Amniotic stem cell (primary cell): ENCODE data around the gene SYT14.
"Not testable (repeated sequence)": the region's sequence is repeated elsewhere in the genome, so short reads cannot be mapped to it uniquely, and the experiment has no call there.

Source experiments
- DNase-seq: peaks from one replicate; lab custom pipeline; 2025; lab: John Stamatoyannopoulos, UW

The SYT14 gene

GRCh38 chr1:209945377-209945776 is 7.4 kb downstream of the SYT14 start:
- no peak for DNase-seq

GRCh38 chr1:209948155-209948554 is 10.1 kb downstream of the SYT14 start:
- no peak for DNase-seq

- no peak for DNase-seq
Observed at GRCh38 chr1:209956116-209956515, 18.1 kb downstream of the SYT14 start.

- no peak for DNase-seq
Observed at GRCh38 chr1:209959623-209960022, 21.6 kb downstream of the SYT14 start.

GRCh38 chr1:209960926-209961325 is 22.9 kb downstream of the SYT14 start:
- DNase-seq, result no peak

- no peak for DNase-seq
Observed at GRCh38 chr1:209962388-209962787, 24.4 kb downstream of the SYT14 start.

- DNase-seq, result no peak
Observed at GRCh38 chr1:209962856-209963255, 24.8 kb downstream of the SYT14 start.

- DNase-seq, result no peak
Observed at GRCh38 chr1:209965996-209966395, 28.0 kb downstream of the SYT14 start.

- DNase-seq, result not testable (repeated sequence)
Observed at GRCh38 chr1:209978721-209979120, 40.7 kb downstream of the SYT14 start.

- DNase-seq, result no peak
Observed at GRCh38 chr1:209983953-209984352, 45.9 kb downstream of the SYT14 start.

- no peak for DNase-seq
Observed at GRCh38 chr1:209985002-209985401, 47.0 kb downstream of the SYT14 start.

GRCh38 chr1:209988706-209989105 is 50.7 kb downstream of the SYT14 start:
- no peak for DNase-seq

- DNase-seq, result no peak
Observed at GRCh38 chr1:209989525-209989924, 51.5 kb downstream of the SYT14 start.

- no peak for DNase-seq
Observed at GRCh38 chr1:209993061-209993830, 55.2 kb downstream of the SYT14 start.

- no peak for DNase-seq
Observed at GRCh38 chr1:209996348-209996747, 58.3 kb downstream of the SYT14 start.

GRCh38 chr1:209999005-209999404 is 61.0 kb downstream of the SYT14 start:
- DNase-seq, result no peak

GRCh38 chr1:210001751-210002150 is 63.7 kb downstream of the SYT14 start:
- DNase-seq, result no peak

- DNase-seq, result no peak
Observed at GRCh38 chr1:210003501-210003900, 65.5 kb downstream of the SYT14 start.

GRCh38 chr1:210010161-210010560 is 72.1 kb downstream of the SYT14 start:
- no peak for DNase-seq

GRCh38 chr1:210021145-210021860 is 83.3 kb downstream of the SYT14 start:
- DNase-seq, result no peak

GRCh38 chr1:210022044-210022443 is 84.0 kb downstream of the SYT14 start:
- DNase-seq, result no peak

GRCh38 chr1:210024282-210024681 is 86.3 kb downstream of the SYT14 start:
- DNase-seq, result no peak

GRCh38 chr1:210024996-210025395 is 87.0 kb downstream of the SYT14 start:
- no peak for DNase-seq

- DNase-seq, result no peak
Observed at GRCh38 chr1:210025870-210026269, 87.9 kb downstream of the SYT14 start.
